CD1c-positive myeloid dendritic cell (primary cell): ENCODE results near the gene TNFSF12.

Experiments used
- DNase-seq: peaks from one replicate; pipeline ENCODE4 v3.0.0-alpha.2; 2016; ENCODE audit errors: extremely low spot score

The TNFSF12 gene

DNA sequence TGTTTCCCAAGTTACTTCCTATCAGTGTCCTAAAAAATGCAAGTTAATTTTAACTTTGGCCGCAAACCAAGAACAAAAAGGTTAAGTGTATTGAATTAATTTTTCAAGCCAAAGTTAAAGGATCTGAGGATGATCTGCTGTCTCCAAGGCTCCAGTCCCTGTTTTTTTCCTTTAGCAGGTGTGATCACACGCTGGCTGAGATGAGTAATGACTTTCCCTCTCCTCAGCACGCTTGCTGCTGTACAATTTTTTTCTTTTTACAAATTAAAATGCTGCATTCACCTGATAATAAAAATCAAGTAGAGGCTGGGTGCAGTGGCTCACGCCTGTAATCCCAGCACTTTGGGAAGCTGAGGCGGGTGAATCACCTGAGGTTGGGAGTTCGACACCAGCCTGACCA lies 3.9 kb upstream of the TNFSF12 start:
- no peak for DNase-seq

DNA sequence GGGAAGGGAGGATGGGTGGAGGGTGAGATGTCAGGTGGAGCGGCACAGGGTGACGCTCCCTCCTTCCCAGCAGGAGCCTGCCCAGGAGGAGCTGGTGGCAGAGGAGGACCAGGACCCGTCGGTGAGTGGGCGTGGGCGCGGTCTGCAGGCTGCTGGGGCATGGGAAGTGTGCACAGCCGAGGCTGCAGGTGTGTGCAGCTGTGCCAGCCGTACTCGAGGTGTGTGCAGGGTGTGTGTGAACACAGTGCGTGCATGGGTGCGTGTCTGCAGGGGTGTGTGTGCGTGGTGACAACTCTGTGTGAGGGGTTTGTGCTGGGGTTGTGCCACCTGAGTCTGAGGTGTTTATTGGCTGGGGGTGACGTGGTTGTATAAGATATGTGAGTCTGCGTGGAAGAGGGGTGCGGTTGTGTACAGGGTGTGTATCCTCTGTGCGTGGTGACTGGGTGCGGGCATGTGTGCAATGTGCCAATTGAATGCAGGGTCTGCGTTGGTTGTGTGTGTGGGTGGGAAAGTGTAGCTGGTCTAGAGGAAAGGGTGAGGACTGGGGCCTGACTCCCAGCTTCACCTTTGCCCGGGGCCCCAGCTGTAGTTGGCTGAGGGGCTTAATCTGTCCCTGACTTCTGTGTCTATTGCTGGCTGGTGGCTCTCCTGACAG lies 670 bp downstream of the TNFSF12 start:
- DNase-seq = no peak

DNA sequence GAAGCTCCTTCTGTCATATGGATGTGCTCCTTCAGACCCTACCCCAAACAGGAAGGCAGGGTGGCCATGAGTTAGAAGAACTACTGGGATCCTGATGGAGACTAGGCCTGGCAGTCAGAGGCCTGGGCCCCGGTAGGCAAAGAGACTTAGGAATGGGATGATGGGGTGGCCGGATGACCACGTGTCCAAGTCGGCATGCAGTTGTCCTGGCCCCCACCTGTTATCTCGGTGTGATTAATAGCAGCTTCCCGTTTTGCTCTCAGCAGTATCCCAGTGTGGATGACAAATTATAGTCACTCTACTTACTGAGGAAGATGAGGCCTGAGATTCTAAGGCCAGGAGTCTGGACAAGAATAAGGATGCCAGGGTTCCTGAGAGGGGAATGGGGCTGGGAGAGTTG lies 1.5 kb downstream of the TNFSF12 start:
- DNase-seq = no peak

DNA sequence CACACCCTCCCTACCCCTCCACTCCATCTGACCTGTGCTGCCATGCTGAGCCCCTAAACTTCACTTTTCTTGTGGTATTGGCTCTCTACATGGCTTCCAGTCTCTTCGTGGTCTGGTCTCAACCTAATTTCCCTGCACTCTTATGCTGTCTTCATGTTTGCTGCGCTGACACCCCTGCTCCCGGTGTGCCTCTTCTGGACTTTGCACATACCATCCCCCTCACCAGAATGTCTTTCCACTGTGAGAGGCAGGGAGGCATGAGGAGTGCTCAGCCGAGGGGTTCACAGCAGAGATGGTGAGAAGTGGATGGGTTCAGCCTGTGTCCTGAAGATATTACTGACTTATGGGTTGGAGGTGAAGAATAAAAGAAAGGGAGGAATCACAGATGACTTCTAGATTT lies 2.5 kb downstream of the TNFSF12 start:
- DNase-seq = no peak

DNA sequence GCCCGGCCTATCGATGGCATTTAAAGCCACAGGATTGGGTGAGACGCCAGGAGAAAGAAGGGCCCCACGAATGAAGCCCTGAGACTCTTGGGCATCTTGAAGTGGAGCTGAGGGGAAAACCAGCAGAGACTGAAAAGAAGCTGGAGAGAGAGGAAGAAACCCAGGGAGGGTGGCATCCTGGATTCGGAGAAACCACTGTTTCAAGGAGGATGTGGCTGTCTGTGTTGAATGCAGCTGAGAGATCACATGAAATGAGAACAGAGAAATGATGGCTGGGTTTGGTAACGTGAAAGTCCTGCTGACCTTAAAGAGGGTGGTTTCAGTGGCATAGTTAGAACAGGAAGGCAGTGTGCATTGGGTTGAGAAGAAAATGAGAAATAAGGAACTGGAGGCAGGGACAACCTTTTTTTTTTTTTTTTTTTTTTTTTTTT lies 3.8 kb downstream of the TNFSF12 start:
- DNase-seq = peak; percentile 90

DNA sequence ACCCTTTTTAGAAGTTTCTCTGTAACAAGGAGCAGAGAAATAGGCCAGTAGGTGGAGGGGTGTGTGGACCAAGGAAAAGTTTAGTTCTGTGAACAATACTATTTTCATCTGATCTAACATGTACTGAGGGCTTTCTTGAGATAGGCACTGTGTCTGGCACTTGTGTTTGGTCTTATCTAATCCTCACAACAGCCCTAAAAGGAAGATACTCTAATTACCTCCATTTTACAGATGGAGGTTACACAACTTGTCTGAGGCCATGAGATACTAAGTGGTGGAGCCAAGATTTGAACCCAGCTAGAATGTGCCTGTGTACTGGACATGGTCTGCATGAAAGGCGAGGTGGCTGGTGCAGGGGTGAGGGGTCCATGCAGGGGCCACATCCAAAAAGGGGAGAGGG lies 4.5 kb downstream of the TNFSF12 start:
- DNase-seq = no peak

DNA sequence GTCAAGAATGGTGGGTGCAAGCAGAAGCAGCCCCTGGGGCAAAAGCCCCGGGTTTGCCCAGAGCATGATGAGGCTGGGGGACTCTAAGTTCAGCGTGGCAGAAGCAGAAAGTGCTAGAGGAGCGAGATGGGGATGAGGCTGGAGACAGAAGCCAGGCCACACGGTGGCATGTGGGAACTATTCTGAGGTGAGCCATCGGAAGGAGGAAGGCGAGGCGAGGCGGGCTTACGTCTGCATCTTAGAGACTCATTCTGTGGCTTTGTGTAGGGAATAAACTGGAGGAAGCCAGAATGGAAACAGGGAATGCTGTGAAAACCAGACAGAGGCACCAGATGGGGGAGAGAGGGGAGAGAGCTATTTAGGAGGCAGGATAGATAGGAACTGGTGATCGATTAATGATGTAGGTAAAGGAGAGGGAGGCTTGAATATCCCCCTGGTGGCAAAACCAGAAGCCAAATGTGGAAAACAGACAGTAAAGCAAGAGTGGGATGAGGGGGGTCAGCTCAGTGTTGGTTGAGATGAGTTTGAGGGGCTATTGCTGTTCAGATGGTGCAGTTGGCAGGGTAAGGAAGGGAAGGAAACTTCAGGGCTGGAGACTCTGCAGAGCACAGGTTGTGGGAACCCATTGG lies 6.6 kb downstream of the TNFSF12 start:
- no peak for DNase-seq

DNA sequence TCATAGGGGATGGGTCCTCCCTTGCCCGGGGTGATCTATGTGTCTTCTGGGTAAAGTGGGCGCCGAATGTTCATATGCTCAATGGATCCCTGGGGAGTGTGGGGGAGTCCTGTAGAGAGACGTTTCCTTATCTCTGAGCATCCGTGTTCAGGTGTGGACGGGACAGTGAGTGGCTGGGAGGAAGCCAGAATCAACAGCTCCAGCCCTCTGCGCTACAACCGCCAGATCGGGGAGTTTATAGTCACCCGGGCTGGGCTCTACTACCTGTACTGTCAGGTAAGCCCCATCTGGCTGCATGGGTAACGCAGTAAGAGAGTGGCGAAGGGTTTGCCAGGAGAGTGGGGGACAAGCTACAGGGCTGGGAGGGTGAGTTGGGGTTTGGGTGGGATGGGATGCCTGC lies 7.8 kb downstream of the TNFSF12 start:
- DNase-seq = no peak

DNA sequence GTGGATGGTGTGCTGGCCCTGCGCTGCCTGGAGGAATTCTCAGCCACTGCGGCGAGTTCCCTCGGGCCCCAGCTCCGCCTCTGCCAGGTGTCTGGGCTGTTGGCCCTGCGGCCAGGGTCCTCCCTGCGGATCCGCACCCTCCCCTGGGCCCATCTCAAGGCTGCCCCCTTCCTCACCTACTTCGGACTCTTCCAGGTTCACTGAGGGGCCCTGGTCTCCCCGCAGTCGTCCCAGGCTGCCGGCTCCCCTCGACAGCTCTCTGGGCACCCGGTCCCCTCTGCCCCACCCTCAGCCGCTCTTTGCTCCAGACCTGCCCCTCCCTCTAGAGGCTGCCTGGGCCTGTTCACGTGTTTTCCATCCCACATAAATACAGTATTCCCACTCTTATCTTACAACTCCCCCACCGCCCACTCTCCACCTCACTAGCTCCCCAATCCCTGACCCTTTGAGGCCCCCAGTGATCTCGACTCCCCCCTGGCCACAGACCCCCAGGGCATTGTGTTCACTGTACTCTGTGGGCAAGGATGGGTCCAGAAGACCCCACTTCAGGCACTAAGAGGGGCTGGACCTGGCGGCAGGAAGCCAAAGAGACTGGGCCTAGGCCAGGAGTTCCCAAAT lies 8.4 kb downstream of the TNFSF12 start:
- DNase-seq = no peak

DNA sequence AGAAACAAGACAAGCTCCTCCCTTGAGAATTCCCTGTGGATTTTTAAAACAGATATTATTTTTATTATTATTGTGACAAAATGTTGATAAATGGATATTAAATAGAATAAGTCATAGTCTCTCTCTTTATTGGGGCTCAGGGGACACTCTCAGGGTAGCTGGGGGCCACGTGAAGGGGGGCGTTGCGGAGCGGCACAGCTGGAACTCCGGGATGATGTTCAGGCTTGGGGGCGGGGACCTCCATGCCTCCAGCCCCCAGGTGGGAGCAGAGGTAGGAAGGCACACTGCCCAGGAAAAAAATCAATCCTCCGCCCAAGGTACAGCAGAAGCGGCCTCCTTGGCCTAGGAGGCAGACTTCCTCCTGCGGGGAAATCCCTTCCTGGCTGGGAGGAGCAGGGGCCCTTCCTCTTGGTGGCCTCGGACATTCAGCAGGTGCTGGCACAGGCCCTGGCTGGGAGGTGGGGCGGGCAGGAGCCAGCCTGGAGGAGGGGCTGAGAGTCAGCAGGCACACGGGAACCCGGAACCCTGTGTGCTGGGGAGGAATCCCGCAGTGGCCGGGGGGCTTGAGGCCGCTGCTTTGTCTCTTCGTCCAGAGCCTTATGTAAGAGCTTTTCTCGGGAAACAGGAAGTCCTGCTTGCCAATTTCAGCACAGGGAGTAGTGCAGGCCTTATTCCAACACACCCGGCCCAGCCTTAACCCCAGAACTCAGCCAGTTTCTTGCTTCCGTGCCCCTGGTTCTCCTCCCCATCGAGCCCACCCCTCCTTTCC lies 9.1 kb downstream of the TNFSF12 start:
- DNase-seq = peak; percentile 93

DNA sequence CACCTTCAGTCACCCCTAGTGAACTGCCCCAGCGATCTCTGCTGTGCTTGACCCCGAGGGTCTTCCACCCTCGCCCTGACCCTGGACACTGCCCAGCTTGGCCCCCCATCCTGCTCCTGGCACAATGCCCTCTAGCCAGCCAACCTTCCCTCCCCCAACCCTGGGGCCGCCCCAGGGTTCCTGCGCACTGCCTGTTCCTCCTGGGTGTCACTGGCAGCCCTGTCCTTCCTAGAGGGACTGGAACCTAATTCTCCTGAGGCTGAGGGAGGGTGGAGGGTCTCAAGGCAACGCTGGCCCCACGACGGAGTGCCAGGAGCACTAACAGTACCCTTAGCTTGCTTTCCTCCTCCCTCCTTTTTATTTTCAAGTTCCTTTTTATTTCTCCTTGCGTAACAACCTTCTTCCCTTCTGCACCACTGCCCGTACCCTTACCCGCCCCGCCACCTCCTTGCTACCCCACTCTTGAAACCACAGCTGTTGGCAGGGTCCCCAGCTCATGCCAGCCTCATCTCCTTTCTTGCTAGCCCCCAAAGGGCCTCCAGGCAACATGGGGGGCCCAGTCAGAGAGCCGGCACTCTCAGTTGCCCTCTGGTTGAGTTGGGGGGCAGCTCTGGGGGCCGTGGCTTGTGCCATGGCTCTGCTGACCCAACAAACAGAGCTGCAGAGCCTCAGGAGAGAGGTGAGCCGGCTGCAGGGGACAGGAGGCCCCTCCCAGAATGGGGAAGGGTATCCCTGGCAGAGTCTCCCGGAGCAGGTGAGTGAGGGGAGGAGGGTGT lies 9.9 kb downstream of the TNFSF12 start, which contains the start of gene TNFSF13:
Gene TNFSF13, plus strand, starts transcription at position 207 of the 776 bp plus-strand sequence. Its CDS starts 290 bp downstream, at position 497.
- DNase-seq = peak; percentile 47

DNA sequence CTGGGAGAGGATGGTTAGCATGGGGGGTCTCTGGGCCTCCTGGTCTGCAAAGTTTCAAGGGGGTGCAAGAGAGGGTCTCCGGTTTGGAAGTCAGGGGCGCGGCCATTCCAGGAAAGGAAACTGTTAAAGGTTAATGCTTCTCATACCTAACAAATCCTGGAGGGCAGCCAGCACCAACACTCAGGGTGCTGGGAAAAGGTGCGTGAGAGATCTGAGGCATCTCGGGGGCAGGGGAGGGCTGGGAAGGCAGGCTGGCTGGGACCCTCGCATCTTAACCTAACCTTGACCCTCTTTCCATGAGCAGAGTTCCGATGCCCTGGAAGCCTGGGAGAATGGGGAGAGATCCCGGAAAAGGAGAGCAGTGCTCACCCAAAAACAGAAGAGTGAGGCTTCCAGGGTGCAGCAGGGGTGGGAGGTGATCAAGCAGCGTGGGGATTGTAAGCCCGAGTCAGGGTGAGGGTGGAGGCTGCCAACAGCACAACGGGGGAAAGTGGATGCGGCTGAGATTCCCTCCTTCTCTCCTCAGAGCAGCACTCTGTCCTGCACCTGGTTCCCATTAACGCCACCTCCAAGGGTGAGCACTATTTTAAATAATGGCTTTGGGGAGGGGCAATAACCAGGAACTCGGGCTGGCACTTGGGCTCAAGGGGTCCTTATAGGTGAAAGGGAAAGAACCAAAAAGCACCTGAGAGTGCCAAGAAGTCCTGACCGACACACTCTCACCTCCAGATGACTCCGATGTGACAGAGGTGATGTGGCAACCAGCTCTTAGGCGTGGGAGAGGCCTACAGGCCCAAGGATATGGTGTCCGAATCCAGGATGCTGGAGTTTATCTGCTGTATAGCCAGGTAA lies 10.7 kb downstream of the TNFSF12 start:
- DNase-seq = peak; percentile 15

DNA sequence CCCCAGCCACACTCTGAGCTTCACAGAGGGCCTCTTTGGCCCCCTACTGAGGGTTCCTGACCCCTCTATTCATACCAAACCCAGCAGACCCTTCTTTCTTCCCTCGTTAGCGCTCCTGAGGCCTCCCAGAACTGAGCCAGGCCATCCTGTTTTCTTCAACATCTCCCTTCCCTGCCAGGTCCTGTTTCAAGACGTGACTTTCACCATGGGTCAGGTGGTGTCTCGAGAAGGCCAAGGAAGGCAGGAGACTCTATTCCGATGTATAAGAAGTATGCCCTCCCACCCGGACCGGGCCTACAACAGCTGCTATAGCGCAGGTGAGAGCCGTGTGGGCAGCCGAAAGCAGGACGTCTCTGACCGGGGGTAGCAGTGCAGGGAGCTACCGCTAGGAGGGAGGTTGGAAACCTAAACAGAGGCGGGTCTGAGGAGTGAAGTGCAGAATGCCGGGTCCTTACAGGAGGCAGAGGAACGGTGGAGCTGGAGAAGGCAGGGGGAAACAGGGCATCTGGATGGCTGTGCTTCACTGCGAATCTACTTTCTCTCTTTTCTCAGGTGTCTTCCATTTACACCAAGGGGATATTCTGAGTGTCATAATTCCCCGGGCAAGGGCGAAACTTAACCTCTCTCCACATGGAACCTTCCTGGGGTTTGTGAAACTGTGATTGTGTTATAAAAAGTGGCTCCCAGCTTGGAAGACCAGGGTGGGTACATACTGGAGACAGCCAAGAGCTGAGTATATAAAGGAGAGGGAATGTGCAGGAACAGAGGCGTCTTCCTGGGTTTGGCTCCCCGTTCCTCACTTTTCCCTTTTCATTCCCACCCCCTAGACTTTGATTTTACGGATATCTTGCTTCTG lies 11.5 kb downstream of the TNFSF12 start:
- peak; percentile 52 for DNase-seq

DNA sequence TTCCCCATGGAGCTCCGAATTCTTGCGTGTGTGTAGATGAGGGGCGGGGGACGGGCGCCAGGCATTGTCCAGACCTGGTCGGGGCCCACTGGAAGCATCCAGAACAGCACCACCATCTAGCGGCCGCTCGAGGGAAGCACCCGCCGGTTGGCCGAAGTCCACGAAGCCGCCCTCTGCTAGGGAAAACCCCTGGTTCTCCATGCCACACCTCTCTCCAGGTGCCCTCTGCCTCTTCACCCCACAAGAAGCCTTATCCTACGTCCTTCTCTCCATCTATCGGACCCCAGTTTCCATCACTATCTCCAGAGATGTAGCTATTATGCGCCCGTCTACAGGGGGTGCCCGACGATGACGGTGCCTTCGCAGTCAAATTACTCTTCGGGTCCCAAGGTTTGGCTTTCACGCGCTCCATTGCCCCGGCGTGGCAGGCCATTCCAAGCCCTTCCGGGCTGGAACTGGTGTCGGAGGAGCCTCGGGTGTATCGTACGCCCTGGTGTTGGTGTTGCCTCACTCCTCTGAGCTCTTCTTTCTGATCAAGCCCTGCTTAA lies 12.2 kb downstream of the TNFSF12 start:
- DNase-seq = peak; percentile 88

DNA sequence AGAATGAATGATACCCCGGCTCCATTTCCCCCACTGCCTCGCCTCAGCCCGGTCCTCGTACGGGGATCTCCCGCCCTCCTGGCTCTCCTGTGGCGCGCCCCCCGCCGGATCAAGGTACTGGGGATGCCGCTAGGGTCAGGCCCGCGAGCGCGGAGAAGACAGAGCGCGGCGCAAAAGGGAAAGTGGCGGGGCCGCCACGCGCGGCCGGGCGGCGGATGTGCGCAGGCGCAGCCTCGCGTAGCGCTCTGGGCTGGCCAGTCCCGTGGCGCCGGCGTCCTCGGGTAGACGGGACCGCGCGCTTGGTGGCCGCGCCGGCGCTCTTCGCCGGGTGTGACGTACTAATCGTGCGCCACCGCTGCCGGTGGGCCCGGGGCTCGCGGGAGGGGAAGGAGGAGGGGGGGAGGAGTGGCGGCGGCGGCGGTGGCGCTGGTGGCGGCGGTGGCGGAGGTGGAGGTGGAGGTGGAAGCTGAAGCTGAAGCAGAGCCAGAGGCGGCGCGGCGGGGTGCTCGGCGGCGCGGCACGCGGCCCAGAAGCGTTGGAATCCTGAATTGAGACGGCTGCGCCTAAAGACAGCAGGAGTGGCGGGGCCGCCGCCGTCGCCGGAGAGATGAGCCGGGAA lies 12.8 kb downstream of the TNFSF12 start, which contains the start of gene SENP3:
Gene SENP3, plus strand, starts transcription at position 331 of the 619 bp plus-strand sequence. CDS start 1,158 bp downstream, outside the sequence.
- peak; percentile 97 for DNase-seq

DNA sequence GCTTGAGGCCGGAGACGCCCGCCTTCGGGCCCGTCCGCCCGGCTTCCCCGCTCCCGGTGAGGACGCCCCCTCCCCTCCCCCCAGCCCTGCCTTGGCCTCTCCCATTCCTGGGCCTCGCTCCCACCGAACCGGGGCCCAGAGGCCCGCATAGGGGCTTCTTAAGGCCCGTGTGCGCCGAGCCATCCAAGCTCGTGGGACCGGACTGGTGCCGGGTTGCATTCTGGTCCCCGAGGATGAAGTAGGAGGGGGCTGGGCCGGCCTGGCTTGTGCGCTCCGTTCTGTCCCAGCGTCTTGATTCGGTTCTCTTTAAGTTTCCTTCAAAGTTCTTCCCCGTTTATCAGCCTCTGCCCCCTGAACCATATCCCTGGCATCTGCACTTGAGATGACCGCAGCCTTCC lies 13.3 kb downstream of the TNFSF12 start:
- peak; percentile 4 for DNase-seq

DNA sequence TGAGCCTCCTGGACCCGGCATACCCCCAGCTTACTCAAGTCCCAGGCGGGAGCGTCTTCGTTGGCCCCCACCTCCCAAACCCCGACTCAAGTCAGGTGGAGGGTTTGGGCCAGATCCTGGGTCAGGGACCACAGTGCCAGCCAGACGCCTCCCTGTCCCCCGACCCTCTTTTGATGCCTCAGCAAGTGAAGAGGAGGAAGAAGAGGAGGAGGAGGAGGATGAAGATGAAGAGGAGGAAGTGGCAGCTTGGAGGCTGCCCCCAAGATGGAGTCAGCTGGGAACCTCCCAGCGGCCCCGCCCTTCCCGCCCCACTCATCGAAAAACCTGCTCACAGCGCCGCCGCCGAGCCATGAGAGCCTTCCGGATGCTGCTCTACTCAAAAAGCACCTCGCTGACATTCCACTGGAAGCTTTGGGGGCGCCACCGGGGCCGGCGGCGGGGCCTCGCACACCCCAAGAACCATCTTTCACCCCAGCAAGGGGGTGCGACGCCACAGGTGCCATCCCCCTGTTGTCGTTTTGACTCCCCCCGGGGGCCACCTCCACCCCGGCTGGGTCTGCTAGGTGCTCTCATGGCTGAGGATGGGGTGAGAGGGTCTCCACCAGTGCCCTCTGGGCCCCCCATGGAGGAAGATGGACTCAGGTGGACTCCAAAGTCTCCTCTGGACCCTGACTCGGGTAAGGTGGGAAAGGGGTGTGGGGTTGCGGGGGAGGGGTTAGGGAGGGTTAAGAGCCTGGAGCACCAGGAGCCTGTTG lies 14.4 kb downstream of the TNFSF12 start:
- DNase-seq = no peak

DNA sequence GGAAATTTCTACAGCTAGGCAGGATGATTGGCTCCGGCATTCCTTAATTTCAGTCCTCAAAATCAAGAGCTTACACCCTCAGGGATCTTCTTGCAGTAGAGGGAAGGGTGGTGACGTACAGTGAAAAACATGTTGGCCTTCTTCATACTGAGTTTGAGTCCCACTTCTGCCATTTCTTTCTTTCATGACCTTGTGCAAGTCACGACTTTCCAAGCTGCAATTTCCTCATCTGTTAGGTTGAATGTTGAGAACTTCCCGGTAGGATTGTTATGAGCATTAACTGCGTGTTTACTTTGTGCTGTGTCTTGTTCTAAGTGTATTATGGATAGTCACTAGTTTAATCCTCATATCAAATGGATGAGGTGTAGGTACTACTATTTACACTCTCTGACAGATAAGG lies 20.7 kb downstream of the TNFSF12 start:
- no peak for DNase-seq
